ENCODE results near the gene KCP. TPM values are rescaled to one million over a fixed set of nuclear protein-coding genes. Genes with fewer than 3 reads are reported as not detected.

Gene KCP
- total and polyA plus RNA-seq, 2 of the 13 experiments (the other 11 are each of a cell fraction or from before 2014, with no cell fraction given), result 0.37 to 1.0 TPM

- TF ChIP-seq, protein P1, sequence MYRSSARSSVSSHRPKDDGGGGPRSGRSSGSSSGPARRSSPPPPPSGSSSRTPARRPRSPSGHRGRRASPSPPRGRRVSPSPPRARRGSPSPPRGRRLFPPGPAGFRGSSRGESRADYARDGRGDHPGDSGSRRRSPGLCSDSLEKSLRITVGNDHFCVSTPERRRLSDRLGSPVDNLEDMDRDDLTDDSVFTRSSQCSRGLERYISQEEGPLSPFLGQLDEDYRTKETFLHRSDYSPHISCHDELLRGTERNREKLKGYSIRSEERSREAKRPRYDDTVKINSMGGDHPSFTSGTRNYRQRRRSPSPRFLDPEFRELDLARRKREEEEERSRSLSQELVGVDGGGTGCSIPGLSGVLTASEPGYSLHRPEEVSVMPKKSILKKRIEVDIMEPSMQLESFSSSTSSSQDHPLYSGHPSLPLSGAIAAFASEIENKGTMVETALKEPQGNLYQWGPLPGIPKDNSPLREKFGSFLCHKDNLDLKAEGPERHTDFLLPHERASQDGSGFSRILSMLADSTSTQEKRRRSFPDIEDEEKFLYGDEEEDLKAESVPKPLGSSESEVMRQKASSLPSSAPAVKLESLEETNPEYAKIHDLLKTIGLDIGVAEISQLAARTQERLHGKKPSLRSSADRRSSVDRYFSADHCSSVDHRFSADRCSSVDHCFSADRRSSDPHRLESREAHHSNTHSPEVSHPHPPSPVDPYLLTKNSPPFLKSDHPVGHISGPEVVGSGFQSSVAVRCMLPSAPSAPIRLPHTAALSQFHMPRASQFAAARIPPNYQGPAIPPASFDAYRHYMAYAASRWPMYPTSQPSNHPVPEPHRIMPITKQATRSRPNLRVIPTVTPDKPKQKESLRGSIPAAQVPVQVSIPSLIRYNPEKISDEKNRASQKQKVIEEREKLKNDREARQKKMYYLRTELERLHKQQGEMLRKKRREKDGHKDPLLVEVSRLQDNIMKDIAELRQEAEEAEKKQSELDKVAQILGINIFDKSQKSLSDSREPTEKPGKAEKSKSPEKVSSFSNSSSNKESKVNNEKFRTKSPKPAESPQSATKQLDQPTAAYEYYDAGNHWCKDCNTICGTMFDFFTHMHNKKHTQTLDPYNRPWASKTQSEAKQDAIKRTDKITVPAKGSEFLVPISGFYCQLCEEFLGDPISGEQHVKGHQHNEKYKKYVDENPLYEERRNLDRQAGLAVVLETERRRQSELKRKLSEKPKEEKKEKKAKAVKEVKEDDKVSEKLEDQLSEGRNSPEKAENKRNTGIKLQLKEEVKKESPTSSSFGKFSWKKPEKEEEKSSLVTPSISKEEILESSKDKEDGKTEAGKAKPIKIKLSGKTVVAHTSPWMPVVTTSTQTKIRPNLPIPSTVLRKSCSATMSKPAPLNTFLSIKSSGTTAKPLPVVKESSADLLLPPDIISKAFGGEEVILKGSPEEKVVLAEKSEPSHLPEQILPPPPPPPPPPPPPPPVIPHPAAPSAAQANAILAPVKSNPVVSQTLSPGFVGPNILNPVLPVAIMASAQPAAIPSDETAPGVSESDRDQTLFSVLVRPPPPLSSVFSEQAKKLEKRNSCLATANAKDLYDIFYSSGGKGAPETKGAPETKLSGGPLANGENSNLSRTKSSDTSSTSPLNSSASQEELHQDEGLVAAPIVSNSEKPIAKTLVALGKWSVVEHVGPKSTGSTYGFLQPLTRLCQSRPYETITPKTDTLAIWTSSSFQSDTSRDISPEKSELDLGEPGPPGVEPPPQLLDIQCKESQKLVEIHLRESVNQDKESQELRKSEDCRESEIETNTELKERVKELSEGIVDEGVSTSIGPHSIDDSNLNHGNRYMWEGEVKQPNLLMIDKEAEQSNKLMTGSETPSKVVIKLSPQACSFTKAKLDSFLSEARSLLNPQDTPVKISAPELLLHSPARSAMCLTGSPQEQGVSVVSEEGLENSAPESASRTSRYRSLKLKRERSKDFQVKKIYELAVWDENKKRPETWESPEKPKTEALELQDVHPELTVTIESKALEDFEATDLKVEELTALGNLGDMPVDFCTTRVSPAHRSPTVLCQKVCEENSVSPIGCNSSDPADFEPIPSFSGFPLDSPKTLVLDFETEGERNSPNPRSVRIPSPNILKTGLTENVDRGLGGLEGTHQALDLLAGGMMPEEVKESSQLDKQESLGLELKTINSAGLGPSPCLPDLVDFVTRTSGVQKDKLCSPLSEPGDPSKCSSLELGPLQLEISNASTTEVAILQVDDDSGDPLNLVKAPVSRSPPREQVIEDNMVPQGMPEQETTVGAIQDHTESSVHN (CRISPR knock-in tag; IDR thresholded peaks at IDR 0.05), result peak; percentile 61; the same call in 1 of the 2 replicates
- no peak for TF ChIP-seq HMG20B (CRISPR knock-in tag; conservative IDR thresholded peaks at IDR 0.05)
- no peak for TF ChIP-seq MXD4 (CRISPR knock-in tag; IDR thresholded peaks at IDR 0.05)
- TF ChIP-seq POGZ (CRISPR knock-in tag; IDR thresholded peaks at IDR 0.05), result no peak
- TF ChIP-seq SALL2 (CRISPR knock-in tag; IDR thresholded peaks at IDR 0.05), result no peak
- TF ChIP-seq ZNF652 (CRISPR knock-in tag; IDR thresholded peaks at IDR 0.05; ENCODE audit: borderline replicate concordance, low read depth), result no peak
- TF ChIP-seq ZNF780A (CRISPR knock-in tag; IDR thresholded peaks at IDR 0.05), result no peak
- TF ChIP-seq, protein P2, sequence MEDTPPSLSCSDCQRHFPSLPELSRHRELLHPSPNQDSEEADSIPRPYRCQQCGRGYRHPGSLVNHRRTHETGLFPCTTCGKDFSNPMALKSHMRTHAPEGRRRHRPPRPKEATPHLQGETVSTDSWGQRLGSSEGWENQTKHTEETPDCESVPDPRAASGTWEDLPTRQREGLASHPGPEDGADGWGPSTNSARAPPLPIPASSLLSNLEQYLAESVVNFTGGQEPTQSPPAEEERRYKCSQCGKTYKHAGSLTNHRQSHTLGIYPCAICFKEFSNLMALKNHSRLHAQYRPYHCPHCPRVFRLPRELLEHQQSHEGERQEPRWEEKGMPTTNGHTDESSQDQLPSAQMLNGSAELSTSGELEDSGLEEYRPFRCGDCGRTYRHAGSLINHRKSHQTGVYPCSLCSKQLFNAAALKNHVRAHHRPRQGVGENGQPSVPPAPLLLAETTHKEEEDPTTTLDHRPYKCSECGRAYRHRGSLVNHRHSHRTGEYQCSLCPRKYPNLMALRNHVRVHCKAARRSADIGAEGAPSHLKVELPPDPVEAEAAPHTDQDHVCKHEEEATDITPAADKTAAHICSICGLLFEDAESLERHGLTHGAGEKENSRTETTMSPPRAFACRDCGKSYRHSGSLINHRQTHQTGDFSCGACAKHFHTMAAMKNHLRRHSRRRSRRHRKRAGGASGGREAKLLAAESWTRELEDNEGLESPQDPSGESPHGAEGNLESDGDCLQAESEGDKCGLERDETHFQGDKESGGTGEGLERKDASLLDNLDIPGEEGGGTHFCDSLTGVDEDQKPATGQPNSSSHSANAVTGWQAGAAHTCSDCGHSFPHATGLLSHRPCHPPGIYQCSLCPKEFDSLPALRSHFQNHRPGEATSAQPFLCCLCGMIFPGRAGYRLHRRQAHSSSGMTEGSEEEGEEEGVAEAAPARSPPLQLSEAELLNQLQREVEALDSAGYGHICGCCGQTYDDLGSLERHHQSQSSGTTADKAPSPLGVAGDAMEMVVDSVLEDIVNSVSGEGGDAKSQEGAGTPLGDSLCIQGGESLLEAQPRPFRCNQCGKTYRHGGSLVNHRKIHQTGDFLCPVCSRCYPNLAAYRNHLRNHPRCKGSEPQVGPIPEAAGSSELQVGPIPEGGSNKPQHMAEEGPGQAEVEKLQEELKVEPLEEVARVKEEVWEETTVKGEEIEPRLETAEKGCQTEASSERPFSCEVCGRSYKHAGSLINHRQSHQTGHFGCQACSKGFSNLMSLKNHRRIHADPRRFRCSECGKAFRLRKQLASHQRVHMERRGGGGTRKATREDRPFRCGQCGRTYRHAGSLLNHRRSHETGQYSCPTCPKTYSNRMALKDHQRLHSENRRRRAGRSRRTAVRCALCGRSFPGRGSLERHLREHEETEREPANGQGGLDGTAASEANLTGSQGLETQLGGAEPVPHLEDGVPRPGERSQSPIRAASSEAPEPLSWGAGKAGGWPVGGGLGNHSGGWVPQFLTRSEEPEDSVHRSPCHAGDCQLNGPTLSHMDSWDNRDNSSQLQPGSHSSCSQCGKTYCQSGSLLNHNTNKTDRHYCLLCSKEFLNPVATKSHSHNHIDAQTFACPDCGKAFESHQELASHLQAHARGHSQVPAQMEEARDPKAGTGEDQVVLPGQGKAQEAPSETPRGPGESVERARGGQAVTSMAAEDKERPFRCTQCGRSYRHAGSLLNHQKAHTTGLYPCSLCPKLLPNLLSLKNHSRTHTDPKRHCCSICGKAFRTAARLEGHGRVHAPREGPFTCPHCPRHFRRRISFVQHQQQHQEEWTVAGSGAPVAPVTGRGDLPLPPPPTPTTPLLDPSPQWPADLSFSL (CRISPR knock-in tag; IDR thresholded peaks at IDR 0.05), result no peak
- no peak for TF ChIP-seq SOX13 (IDR thresholded peaks at IDR 0.05)
- no peak for TF ChIP-seq SOX13 (CRISPR knock-in tag; conservative IDR thresholded peaks at IDR 0.05 in 1 of 2, IDR thresholded peaks at IDR 0.05 in 1 of 2)
- TF ChIP-seq PAX8 (CRISPR knock-in tag; IDR thresholded peaks at IDR 0.05; ENCODE audit: borderline replicate concordance), result 0 out of 2 replicates have a peak, but pooled peaks have one; percentile 30
- TF ChIP-seq SP1 (IDR thresholded peaks at IDR 0.05), result no peak
- no peak for TF ChIP-seq SP1 (CRISPR knock-in tag; IDR thresholded peaks at IDR 0.05)
- 0 out of 2 replicates have a peak, but pooled peaks have one; percentile 33 for TF ChIP-seq ZNF510 (CRISPR knock-in tag; IDR thresholded peaks at IDR 0.05; ENCODE audit: low read depth)
Observed at GRCh38 chr7:128862571-128863432, 47.7 kb downstream of the KCP start, which contains the start of gene ATP6V1F (continued).
